Activated T-helper 2 cell treated with anti-CD3 and anti-CD28 coated beads, Interferon-gamma antibody, Interleukin-2, Interleukin-4, amounts not matched to agents 10 μg/mL and 5 μg/mL and 100 μg/mL, durations not matched to agents 14 hours and 24 hours and 36 hours (primary cell): Measurements from ENCODE around the gene POLR2J3. TPM values are rescaled to one million over a fixed set of nuclear protein-coding genes. Genes with fewer than 3 reads are reported as not detected.
"Not testable (repeated sequence)": the region's sequence is repeated elsewhere in the genome, so short reads cannot be mapped to it uniquely, and the experiment has no call there.

Experiments used
- DNase-seq: peaks from one replicate; pipeline ENCODE4 v3.0.0; 2021; ENCODE audit warnings: low spot score
- H3K27ac Mint-ChIP-seq: one replicate; pipeline ENCODE4 v1.8.0; 2021; ENCODE audit warnings: mixed read lengths
- H3K27me3 Mint-ChIP-seq: one replicate; pipeline ENCODE4 v1.8.0; 2021; ENCODE audit warnings: low read depth, mixed read lengths
- H3K36me3 Mint-ChIP-seq: one replicate; pipeline ENCODE4 v1.8.0; 2021; ENCODE audit warnings: low read depth, mixed read lengths
- H3K4me1 Mint-ChIP-seq: one replicate; pipeline ENCODE4 v1.8.0; 2021; ENCODE audit warnings: low read depth, mixed read lengths
- H3K4me3 Mint-ChIP-seq: one replicate; pipeline ENCODE4 v1.8.0; 2021; ENCODE audit warnings: low read depth, mild to moderate bottlenecking, moderate library complexity, mixed read lengths
- H3K9me3 Mint-ChIP-seq: one replicate; pipeline ENCODE4 v1.8.0; 2021; ENCODE audit warnings: mixed read lengths
- intact Hi-C: fragments of 100-400 bp; cut with micrococcal nuclease; formaldehyde crosslinking; loops from one replicate; pipeline ENCODE4 v1.15.1; 2023
- total RNA-seq: library from RNA; stranded (reverse); gene quantifications from 2 replicates; pipeline ENCODE4 v1.2.3, GENCODE V29; 2022

POLR2J3 gene
- total RNA-seq, 1 donor from 2014 or later, result 50.7 TPM

GRCh38 chr7:102527822-102528793 is 44.3 kb downstream of the POLR2J3 start:
- H3K27ac Mint-ChIP-seq, H3K27me3 Mint-ChIP-seq, intact Hi-C loops, H3K4me1 Mint-ChIP-seq, H3K9me3 Mint-ChIP-seq, H3K36me3 Mint-ChIP-seq, DNase-seq, H3K4me3 Mint-ChIP-seq: not testable (repeated sequence)

GRCh38 chr7:102527182-102527581 is 45.2 kb downstream of the POLR2J3 start:
- H3K9me3 Mint-ChIP-seq, H3K4me1 Mint-ChIP-seq, H3K27ac Mint-ChIP-seq, H3K36me3 Mint-ChIP-seq, H3K4me3 Mint-ChIP-seq, intact Hi-C loops, H3K27me3 Mint-ChIP-seq, DNase-seq: not testable (repeated sequence)

DNA sequence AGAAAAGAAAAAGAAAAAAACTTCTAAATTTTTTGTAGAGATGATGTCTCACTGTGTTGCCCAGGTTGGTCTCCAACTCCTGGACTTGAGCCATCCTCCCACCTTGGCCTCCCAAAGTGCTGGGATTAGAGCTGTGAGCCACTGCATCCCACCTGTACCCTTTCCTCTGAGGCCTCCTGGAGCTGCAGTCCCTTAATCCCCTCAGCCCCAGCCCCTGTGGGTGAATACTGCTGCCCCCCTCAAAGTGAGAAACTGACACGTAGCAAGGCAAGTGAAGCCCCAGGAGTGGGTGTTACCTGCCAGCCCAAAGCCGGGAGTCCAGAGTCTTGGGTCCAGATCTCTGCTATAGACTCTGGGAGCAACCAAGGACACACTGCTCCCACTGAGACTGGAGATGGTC is 47.6 kb downstream of the POLR2J3 start:
- H3K9me3 Mint-ChIP-seq, H3K27me3 Mint-ChIP-seq, H3K4me3 Mint-ChIP-seq, H3K4me1 Mint-ChIP-seq, H3K27ac Mint-ChIP-seq, H3K36me3 Mint-ChIP-seq, intact Hi-C loops, DNase-seq: not testable (repeated sequence)

- H3K27me3 Mint-ChIP-seq, DNase-seq, H3K36me3 Mint-ChIP-seq: not testable (repeated sequence)
These were observed 51.6 kb downstream of the POLR2J3 start for GRCh38 chr7:102520797-102521196.

GRCh38 chr7:102517550-102518147 is 54.7 kb downstream of the POLR2J3 start, which contains the start of gene RASA4B:
Gene RASA4B (minus strand): TSS chr7:102517777. CDS start chr7:102517710, 67 bp downstream.
- peak within 1 kb of the TSS; percentile 62 for H3K4me3 Mint-ChIP-seq
- H3K27ac Mint-ChIP-seq, intact Hi-C loops, H3K4me1 Mint-ChIP-seq, H3K27me3 Mint-ChIP-seq, DNase-seq, H3K36me3 Mint-ChIP-seq, H3K9me3 Mint-ChIP-seq: not testable (repeated sequence)

More at GRCh38 chr7:102520797-102521196, 51.6 kb downstream of the POLR2J3 start:
- H3K9me3 Mint-ChIP-seq, H3K27ac Mint-ChIP-seq, intact Hi-C loops, H3K4me1 Mint-ChIP-seq, H3K4me3 Mint-ChIP-seq: not testable (repeated sequence)

Other genes with a start within 250 kb of the POLR2J3 start
- not detected in 2 replicates for gene SPDYE6, start 216.1 kb downstream of the POLR2J3 start, total RNA-seq
- 25.7 and 30.0 TPM in 2 replicates for gene PRKRIP1, start 176.2 kb downstream of the POLR2J3 start, total RNA-seq
- 53.5 and 53.8 TPM in 2 replicates for gene ORAI2, start 139.0 kb downstream of the POLR2J3 start, total RNA-seq
- 8.9 and 10.0 TPM in 2 replicates for gene ALKBH4, start 107.7 kb downstream of the POLR2J3 start, total RNA-seq
- gene LRWD1, start 107.6 kb downstream of the POLR2J3 start, total RNA-seq, result 21.8 and 22.0 TPM in 2 replicates
- 46.8 and 52.2 TPM in 2 replicates for gene POLR2J, start 93.7 kb downstream of the POLR2J3 start, total RNA-seq
- gene RASA4B, start 54.8 kb downstream of the POLR2J3 start, total RNA-seq, result 17.1 and 20.3 TPM in 2 replicates
- 15.1 and 18.1 TPM in 2 replicates for gene UPK3BL2, start 28.9 kb downstream of the POLR2J3 start, total RNA-seq
- gene SPDYE2, start 21.4 kb downstream of the POLR2J3 start, total RNA-seq, result not detected in 2 replicates
- 45.5 and 46.6 TPM in 2 replicates for gene RASA4, start 44.2 kb upstream of the POLR2J3 start, total RNA-seq
- gene UPK3BL1, start 70.2 kb upstream of the POLR2J3 start, total RNA-seq, result 10.6 and 17.5 TPM in 2 replicates
- not detected in 2 replicates for gene SPDYE2B, start 77.7 kb upstream of the POLR2J3 start, total RNA-seq
- gene POLR2J2, start 99.1 kb upstream of the POLR2J3 start, total RNA-seq, result 13.9 and 17.3 TPM in 2 replicates
- gene FAM185A, start 176.4 kb upstream of the POLR2J3 start, total RNA-seq, result 8.3 and 9.4 TPM in 2 replicates